Nephron progenitor cell (in vitro differentiated cells): ENCODE measurements around the gene DPM1.
A peak's percentile ranks its signal among the peaks of the same experiment; 100 is the strongest.

Experiments used
- DNase-seq: peaks from one replicate; pipeline ENCODE4 v3.0.0; 2021
- H3K27ac Mint-ChIP-seq: 2 replicates; pipeline ENCODE4 v1.8.0; 2021; ENCODE audit warnings: mild to moderate bottlenecking, moderate library complexity, mixed read lengths
- H3K27me3 Mint-ChIP-seq: 2 replicates; pipeline ENCODE4 v1.8.0; 2021; ENCODE audit warnings: mild to moderate bottlenecking, low read depth, mixed read lengths; ENCODE audit not compliant: poor library complexity
- H3K36me3 Mint-ChIP-seq: 2 replicates; pipeline ENCODE4 v1.8.0; 2021; ENCODE audit warnings: low read depth, mixed read lengths
- H3K4me1 Mint-ChIP-seq: 2 replicates; pipeline ENCODE4 v1.8.0; 2021; ENCODE audit warnings: mixed read lengths
- H3K4me3 Mint-ChIP-seq: 2 replicates; pipeline ENCODE4 v1.8.0; 2021; ENCODE audit warnings: mild to moderate bottlenecking, moderate library complexity, mixed read lengths
- H3K9me3 Mint-ChIP-seq: 2 replicates; pipeline ENCODE4 v1.8.0; 2021; ENCODE audit warnings: mild to moderate bottlenecking, moderate library complexity, mixed read lengths
- CTCF ChIP-seq: fragments of 200-600 bp; sonication (generic); IDR thresholded peaks from 2 replicates; pipeline ENCODE4 v1.5.0; 2021; ENCODE audit warnings: antibody characterized with exemption

DPM1 gene

DNA sequence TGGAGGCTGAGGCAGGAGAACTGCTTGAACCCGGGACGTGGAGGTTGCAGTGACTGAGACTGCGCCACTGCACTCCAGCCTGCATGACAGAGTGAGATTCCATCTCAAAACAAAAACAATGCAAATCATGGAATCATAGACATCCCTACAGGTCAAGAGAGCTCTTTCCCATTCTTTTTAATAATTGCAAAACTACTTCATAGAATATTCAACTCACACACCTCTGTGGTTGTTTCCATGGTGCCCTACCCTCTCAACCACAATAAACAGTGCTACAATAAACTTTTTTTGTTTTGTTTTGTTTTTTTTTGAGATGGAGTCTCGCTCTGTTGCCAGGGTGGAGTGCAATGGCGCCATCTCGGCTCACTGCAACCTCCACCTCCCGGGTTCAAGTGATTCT is 15.3 kb downstream of the DPM1 start:
- TF ChIP-seq CTCF, result no peak
- DNase-seq, result no peak
- no peak overlapping the region for H3K4me3 Mint-ChIP-seq
- H3K4me1 Mint-ChIP-seq, result no peaks in the 10 kb centered on the region
- H3K9me3 Mint-ChIP-seq, result no peaks in the 10 kb centered on the region
- no peak overlapping the region for H3K27ac Mint-ChIP-seq
- H3K36me3 Mint-ChIP-seq, result peaks cover 53% of the 10 kb centered on the region
- no peaks in the 10 kb centered on the region for H3K27me3 Mint-ChIP-seq

DNA sequence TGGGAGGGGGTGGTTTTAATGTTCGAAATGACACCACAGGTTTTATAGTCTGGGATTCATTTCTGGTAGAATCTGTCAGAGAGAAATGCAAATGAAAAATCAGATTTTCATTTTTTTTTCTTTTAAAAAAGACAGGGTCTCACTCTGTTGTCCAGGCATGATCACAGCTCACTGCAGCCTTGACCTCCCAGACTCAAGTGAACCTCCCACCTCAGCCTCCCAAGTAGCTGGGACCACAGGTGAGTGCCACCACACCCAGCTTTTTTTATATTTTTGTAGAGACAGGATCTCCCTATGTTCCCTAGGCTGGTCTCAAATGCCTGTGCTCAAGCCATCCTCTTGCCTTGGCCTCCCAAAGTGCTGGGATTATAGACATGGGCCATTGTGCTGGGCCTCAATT is 24.7 kb downstream of the DPM1 start:
- no peaks in the 10 kb centered on the region for H3K9me3 Mint-ChIP-seq
- H3K4me3 Mint-ChIP-seq, result no peak overlapping the region
- DNase-seq, result no peak
- no peak for TF ChIP-seq CTCF
- peaks cover 3% of the 10 kb centered on the region for H3K27me3 Mint-ChIP-seq
- H3K4me1 Mint-ChIP-seq, result peaks cover 12% of the 10 kb centered on the region
- H3K36me3 Mint-ChIP-seq, result peaks cover 56% of the 10 kb centered on the region
- H3K27ac Mint-ChIP-seq, result no peak overlapping the region

- Mint-ChIP-seq H3K27me3 (peaks cover 3% of the 10 kb centered on the region), H3K27ac (no peak overlapping the region), H3K9me3 (no peaks in the 10 kb centered on the region), H3K36me3 (peaks cover 61% of the 10 kb centered on the region), H3K4me1 (peaks cover 20% of the 10 kb centered on the region), H3K4me3 (no peak overlapping the region)
- DNase-seq, result no peak
- TF ChIP-seq CTCF, result no peak
These were observed 25.5 kb downstream of the DPM1 start for GRCh38 chr20:50932691-50933280.

DNA sequence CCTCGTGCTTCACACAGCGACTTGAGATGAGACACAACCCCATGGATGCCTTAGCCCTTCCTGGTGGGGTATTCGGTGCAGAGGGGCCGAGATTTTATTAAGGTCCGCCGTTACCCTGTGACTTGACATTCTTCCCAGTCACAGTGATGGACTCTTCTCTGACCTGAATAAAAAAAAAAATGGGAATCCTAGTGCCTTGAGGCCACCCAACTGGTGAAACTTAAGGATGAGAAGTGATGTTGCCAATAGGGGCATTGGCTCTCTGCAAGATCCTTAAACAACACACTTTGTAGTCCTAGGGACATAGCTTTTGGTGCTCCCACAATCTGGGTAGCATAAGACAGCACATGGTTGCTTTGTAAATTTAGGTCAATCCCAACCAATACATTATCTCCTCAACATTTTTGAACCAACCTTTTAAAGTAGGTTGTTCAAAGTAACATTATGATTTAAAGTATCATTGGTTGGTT is 26.3 kb downstream of the DPM1 start:
- Mint-ChIP-seq H3K4me3 (peak overlapping the region; percentile 58), H3K9me3 (no peaks in the 10 kb centered on the region), H3K27me3 (peaks cover 3% of the 10 kb centered on the region), H3K36me3 (peaks cover 67% of the 10 kb centered on the region), H3K27ac (peak overlapping the region; percentile 59), H3K4me1 (peaks cover 27% of the 10 kb centered on the region)
- TF ChIP-seq CTCF, result no peak
- DNase-seq, result no peak

DNA sequence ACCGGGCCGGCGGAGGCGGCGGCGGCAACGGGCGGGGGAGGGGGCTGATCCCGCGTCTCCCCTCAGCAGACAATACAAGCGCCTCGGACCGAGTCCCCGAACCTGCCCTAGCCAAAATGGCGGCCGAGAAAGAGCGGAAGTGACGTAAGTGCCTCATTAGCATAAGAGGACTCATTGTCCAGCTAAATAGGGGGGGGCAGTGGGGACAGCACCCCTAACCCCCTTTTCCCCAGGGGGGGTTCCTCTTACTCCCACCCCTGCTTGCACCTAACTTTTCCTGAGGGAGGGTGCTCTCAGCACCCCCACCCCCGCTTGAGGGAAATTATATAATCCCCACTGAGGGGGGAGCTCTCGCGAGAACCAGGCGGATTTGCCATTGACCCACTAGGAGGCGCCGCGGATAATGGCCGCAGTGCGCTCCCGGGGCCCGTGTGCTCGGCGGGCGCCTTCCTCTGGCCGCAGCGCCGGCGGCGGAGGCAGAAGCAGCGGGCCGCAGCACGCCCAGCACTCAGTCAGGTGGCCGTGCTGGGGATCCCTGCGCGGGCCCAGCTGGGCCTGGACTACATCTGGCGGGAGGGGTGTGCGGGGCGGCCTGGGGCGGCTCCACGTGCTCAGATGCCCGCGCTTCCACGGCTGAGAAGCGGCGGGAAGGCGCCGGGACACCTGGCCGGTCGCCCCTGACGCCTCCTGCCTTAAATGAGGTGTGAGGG is 26.9 kb downstream of the DPM1 start, which contains the start of gene ADNP:
ADNP (minus strand) TSS at position 132 of the 710 bp plus-strand sequence. CDS start 27,441 bp downstream, outside the sequence.
- Mint-ChIP-seq H3K4me1 (peaks cover 33% of the 10 kb centered on the region), H3K36me3 (peaks cover 68% of the 10 kb centered on the region), H3K4me3 (peak within 1 kb of the TSS; percentile 94), H3K27me3 (peaks cover 3% of the 10 kb centered on the region), H3K9me3 (no peaks in the 10 kb centered on the region), H3K27ac (peak within 1 kb of the TSS; percentile 99)
- TF ChIP-seq CTCF, result peak; percentile 54
- DNase-seq, result peak; percentile 87

GRCh38 chr20:50930976-50931305 is 27.4 kb downstream of the DPM1 start:
- Mint-ChIP-seq H3K27me3 (peaks cover 3% of the 10 kb centered on the region), H3K27ac (peak overlapping the region; percentile 89), H3K4me3 (peak overlapping the region; percentile 79), H3K9me3 (no peaks in the 10 kb centered on the region), H3K4me1 (peaks cover 38% of the 10 kb centered on the region), H3K36me3 (peaks cover 64% of the 10 kb centered on the region)
- no peak for TF ChIP-seq CTCF
- DNase-seq, result no peak
